Measurements from ENCODE around the gene CNDP1.

The CNDP1 gene

DNA sequence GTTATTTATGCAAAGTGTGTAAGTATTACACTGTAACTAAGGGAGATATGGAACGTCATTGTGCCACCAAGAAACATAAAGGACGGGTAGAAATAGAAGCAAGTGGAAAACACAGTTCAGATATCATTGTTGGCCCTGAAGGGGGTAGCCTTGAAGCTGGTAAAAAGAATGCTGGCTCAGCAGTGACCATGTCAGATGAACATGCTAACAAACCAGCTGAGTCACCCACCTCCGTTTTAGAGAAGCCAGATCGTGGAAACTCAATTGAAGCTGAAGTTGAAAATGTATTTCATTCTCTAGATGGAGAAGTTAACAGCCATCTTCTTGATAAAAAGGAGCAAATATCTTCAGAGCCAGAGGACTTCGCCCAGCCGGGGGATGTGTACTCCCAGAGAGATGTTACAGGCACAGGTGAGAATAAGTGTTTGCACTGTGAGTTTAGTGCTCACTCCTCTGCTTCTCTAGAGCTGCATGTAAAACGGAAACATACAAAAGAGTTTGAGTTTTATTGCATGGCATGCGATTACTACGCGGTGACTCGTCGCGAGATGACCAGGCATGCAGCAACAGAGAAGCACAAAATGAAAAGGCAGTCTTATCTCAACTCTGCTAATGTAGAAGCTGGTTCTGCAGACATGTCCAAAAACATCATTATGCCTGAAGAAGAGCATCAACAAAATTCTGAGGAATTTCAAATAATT lies 99.5 kb downstream of the CNDP1 start:
- Histone ChIP-seq H3K4me1 (ENCODE audit: low read length) (no peaks in the 10 kb centered on the region), H3K9me2 (replicated peaks; ENCODE audit: insufficient read depth, low read length) (no peaks in the 10 kb centered on the region), H3K79me2 (ENCODE audit: low read length) (peaks cover 4% of the 10 kb centered on the region; the same call in 1 of the 2 replicates), H2AFZ (ENCODE audit: low read length) (no peak overlapping the region), H3K9ac (ENCODE audit: low read length) (no peak overlapping the region), H4K20me1 (ENCODE audit: insufficient read depth, low read length) (no peaks in the 10 kb centered on the region), H3K27me3 (replicated peaks; ENCODE audit: insufficient read depth, low read length) (no peaks in the 10 kb centered on the region), H3K27ac (ENCODE audit: low read length) (no peak overlapping the region), H3K4me3 (ENCODE audit: low read length) (no peak overlapping the region), H3K9me3 (replicated peaks; ENCODE audit: insufficient read depth, low read length) (no peaks in the 10 kb centered on the region), H3K4me2 (ENCODE audit: low read depth, low read length) (no peak overlapping the region), H3K36me3 (replicated peaks; ENCODE audit: insufficient read depth, low read length) (no peaks in the 10 kb centered on the region), H3F3A (ENCODE audit: insufficient read depth, low read length) (no peaks in the 10 kb centered on the region)
- no peak for DNase-seq
- no peak for TF ChIP-seq EZH2phosphoT487 (IDR thresholded peaks at IDR 0.05; ENCODE audit: low read length)
- TF ChIP-seq, protein P1, sequence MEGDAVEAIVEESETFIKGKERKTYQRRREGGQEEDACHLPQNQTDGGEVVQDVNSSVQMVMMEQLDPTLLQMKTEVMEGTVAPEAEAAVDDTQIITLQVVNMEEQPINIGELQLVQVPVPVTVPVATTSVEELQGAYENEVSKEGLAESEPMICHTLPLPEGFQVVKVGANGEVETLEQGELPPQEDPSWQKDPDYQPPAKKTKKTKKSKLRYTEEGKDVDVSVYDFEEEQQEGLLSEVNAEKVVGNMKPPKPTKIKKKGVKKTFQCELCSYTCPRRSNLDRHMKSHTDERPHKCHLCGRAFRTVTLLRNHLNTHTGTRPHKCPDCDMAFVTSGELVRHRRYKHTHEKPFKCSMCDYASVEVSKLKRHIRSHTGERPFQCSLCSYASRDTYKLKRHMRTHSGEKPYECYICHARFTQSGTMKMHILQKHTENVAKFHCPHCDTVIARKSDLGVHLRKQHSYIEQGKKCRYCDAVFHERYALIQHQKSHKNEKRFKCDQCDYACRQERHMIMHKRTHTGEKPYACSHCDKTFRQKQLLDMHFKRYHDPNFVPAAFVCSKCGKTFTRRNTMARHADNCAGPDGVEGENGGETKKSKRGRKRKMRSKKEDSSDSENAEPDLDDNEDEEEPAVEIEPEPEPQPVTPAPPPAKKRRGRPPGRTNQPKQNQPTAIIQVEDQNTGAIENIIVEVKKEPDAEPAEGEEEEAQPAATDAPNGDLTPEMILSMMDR (IDR thresholded peaks at IDR 0.05; ENCODE audit: low read length), result no peak
- TF ChIP-seq EZH2 (optimal IDR thresholded peaks at IDR 0.05; ENCODE audit: low read depth, low read length), result no peak

DNA sequence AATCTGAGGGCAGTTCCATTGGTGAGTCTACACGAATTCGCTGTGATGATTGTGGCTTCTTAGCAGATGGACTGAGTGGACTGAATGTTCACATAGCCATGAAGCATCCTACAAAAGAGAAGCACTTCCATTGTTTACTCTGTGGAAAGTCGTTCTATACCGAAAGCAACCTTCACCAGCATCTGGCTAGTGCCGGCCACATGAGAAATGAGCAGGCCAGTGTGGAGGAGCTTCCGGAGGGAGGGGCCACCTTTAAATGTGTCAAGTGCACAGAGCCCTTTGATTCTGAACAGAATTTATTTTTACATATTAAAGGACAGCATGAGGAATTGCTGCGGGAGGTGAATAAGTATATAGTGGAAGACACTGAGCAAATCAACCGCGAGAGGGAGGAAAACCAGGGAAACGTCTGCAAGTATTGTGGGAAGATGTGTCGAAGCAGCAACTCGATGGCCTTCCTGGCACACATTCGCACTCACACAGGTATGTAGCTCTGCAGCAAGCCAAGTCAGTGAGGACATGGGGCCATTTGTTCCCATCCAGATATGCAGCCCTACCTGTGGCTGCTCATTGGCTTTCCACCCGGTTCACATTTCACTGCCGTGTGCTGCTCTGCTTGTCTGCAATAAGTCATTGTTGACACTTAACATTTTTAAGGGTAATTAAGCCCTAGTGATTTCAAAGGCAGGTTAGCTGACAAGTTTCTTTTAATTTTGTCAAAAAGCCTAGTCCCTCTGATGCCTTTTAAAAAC lies 101.1 kb downstream of the CNDP1 start:
- Histone ChIP-seq H2AFZ (ENCODE audit: low read length) (no peak overlapping the region), H3K4me2 (ENCODE audit: low read depth, low read length) (no peak overlapping the region)
- no peak for DNase-seq

More for the DNA sequence above, 101.1 kb downstream of the CNDP1 start:
- H3F3A ChIP-seq (ENCODE audit: insufficient read depth, low read length), result no peaks in the 10 kb centered on the region
- no peaks in the 10 kb centered on the region for H3K9me2 ChIP-seq (replicated peaks; ENCODE audit: insufficient read depth, low read length)
- no peaks in the 10 kb centered on the region for H3K27me3 ChIP-seq (replicated peaks; ENCODE audit: insufficient read depth, low read length)
- no peaks in the 10 kb centered on the region for H3K79me2 ChIP-seq (ENCODE audit: low read length)
- no peaks in the 10 kb centered on the region for H3K36me3 ChIP-seq (replicated peaks; ENCODE audit: insufficient read depth, low read length)
- TF ChIP-seq EZH2phosphoT487 (IDR thresholded peaks at IDR 0.05; ENCODE audit: low read length) (no peak), EZH2 (optimal IDR thresholded peaks at IDR 0.05; ENCODE audit: low read depth, low read length) (no peak)
- TF ChIP-seq, protein P1 (IDR thresholded peaks at IDR 0.05; ENCODE audit: low read length), result no peak
- H3K9me3 ChIP-seq (replicated peaks; ENCODE audit: insufficient read depth, low read length), result no peaks in the 10 kb centered on the region
- H3K4me1 ChIP-seq (ENCODE audit: low read length), result no peaks in the 10 kb centered on the region
- H3K9ac ChIP-seq (ENCODE audit: low read length), result no peak overlapping the region
- no peaks in the 10 kb centered on the region for H4K20me1 ChIP-seq (ENCODE audit: insufficient read depth, low read length)
- H3K27ac ChIP-seq (ENCODE audit: low read length), result no peak overlapping the region
- no peak overlapping the region for H3K4me3 ChIP-seq (ENCODE audit: low read length)
